ENCODE results near the gene BRD9.

GRCh38 chr5:882253-883183 lies 10.1 kb downstream of the BRD9 start:
- TF ChIP-seq CTCF (IDR thresholded peaks at IDR 0.05) (no peak), POLR2A (IDR thresholded peaks at IDR 0.05) (no peak), POLR2AphosphoS5 (IDR thresholded peaks at IDR 0.05) (no peak)

All from prostate gland (tissue), 2 donors.